Spleen (tissue), 7 donors: ENCODE measurements around the gene NCBP2L.

Experiments
- CTCF ChIP-seq, 11 experiments: fragments of 200-600 bp in 7 of 11; fragments of 450-650 bp in 4 of 11; sonication (generic) in 4 of 11; IDR thresholded peaks in 8 of 11; conservative IDR thresholded peaks in 3 of 11; 1 replicate in 7 of 11; 2 replicates in 4 of 11; pipeline versions ENCODE4 v1.4.0 to v1.8.0; 2016 to 2021; ENCODE audit warnings: antibody characterized with exemption in 11 of 11, inconsistent platforms in 4 of 11, mild to moderate bottlenecking in 1 of 11
- POLR2AphosphoS5 ChIP-seq, 3 donors: sonication (generic); formaldehyde crosslinking; IDR thresholded peaks; one replicate each; pipeline ENCODE4 v1.5.1; 2017; ENCODE audit warnings: antibody characterized with exemption in 3 of 3
- donor health status: DM: no; HTN: no; CAD: no; lungs with moderate emphysema.
- donor health status: DM: no; HTN: no; CAD: no.
- donor health status: DM: no; HTN: no; CAD: no.

- TF ChIP-seq CTCF (IDR thresholded peaks at IDR 0.05 in 8 of 11, conservative IDR thresholded peaks at IDR 0.05 in 3 of 11) (no peak), POLR2AphosphoS5 (IDR thresholded peaks at IDR 0.05) (no peak)
These were observed 38.0 kb upstream of the NCBP2L start for GRCh38 chrX:107739541-107739940.
